NB4 (cell line): ENCODE measurements around the gene TESK2.
"Not testable (repeated sequence)": the region's sequence is repeated elsewhere in the genome, so short reads cannot be mapped to it uniquely, and the experiment has no call there.

Experiments used
- DNase-seq: peaks from one replicate; pipeline ENCODE4 v3.0.0; 2010; ENCODE audit warnings: low read depth
- H3K4me3 ChIP-seq: one replicate; pipeline ENCODE4 v1.5.1; 2011; ENCODE audit warnings: mild to moderate bottlenecking, low read depth, low read length, moderate library complexity
- CTCF ChIP-seq: IDR thresholded peaks from one replicate; pipeline ENCODE4 v1.5.1; 2012; ENCODE audit warnings: low read depth, low read length
- MAX ChIP-seq: IDR thresholded peaks from 2 replicates; pipeline ENCODE4 v1.6.1; 2011; ENCODE audit warnings: low read depth, low read length
- MYC ChIP-seq: IDR thresholded peaks from 2 replicates; pipeline ENCODE4 v1.6.1; 2011; ENCODE audit warnings: low read depth, low read length
- POLR2A ChIP-seq: IDR thresholded peaks from 2 replicates; pipeline ENCODE4 v1.6.1; 2011; ENCODE audit warnings: mild to moderate bottlenecking; ENCODE audit not compliant: insufficient read length; ENCODE audit errors: extremely low read depth

Gene TESK2

GRCh38 chr1:45516465-45516864 lies 25.5 kb upstream of the TESK2 start:
- TF ChIP-seq MAX (no peak), POLR2A (no peak), MYC (no peak), CTCF (no peak)
- no peak for DNase-seq

GRCh38 chr1:45516036-45516435 lies 25.1 kb upstream of the TESK2 start:
- TF ChIP-seq MYC, result no peak
- TF ChIP-seq POLR2A, result no peak
- TF ChIP-seq MAX, result no peak
- TF ChIP-seq CTCF, result no peak
- no peak for DNase-seq
- H3K4me3 ChIP-seq, result no peak overlapping the region

More at GRCh38 chr1:45516465-45516864, 25.5 kb upstream of the TESK2 start:
- H3K4me3 ChIP-seq, result no peak overlapping the region

- not testable (repeated sequence) for DNase-seq, H3K4me3 ChIP-seq
These were observed 22.7 kb upstream of the TESK2 start for GRCh38 chr1:45513532-45514260.

GRCh38 chr1:45512641-45513054 lies 21.7 kb upstream of the TESK2 start:
- DNase-seq, result peak; percentile 81
- no peak overlapping the region for H3K4me3 ChIP-seq
- TF ChIP-seq MAX (peak; percentile 86), POLR2A (no peak), CTCF (peak; percentile 82), MYC (peak; percentile 86)

- no peak overlapping the region for H3K4me3 ChIP-seq
- TF ChIP-seq POLR2A, result no peak
- TF ChIP-seq MYC, result no peak
- TF ChIP-seq MAX, result no peak
- no peak for TF ChIP-seq CTCF
- no peak for DNase-seq
These were observed 20.1 kb upstream of the TESK2 start for GRCh38 chr1:45510972-45511527.

- no peak overlapping the region for H3K4me3 ChIP-seq
- no peak for DNase-seq
- TF ChIP-seq CTCF, result no peak
- no peak for TF ChIP-seq POLR2A
- TF ChIP-seq MYC, result no peak
- no peak for TF ChIP-seq MAX
These were observed 19.3 kb upstream of the TESK2 start for GRCh38 chr1:45510036-45510971.
